Smooth muscle cell (in vitro differentiated cells): ENCODE measurements around the gene GPRASP1. TPM values are rescaled to one million over a fixed set of nuclear protein-coding genes. Genes with fewer than 3 reads are reported as not detected.
A peak's percentile ranks its signal among the peaks of the same experiment; 100 is the strongest.
"Not testable (repeated sequence)": the region's sequence is repeated elsewhere in the genome, so short reads cannot be mapped to it uniquely, and the experiment has no call there.

Experiments used
- DNase-seq: peaks from one replicate; lab custom pipeline; 2025; ENCODE audit not compliant: unreplicated experiment; lab: John Stamatoyannopoulos, UW
- H2AFZ ChIP-seq: fragments of 200-600 bp; sonication (generic); 2 replicates; pipeline ENCODE4 v1.6.0; 2016; ENCODE audit warnings: antibody characterized with exemption, low read depth, mild to moderate bottlenecking
- H3F3A ChIP-seq: fragments of 200-600 bp; sonication (generic); 2 replicates; pipeline ENCODE4 v1.6.0; 2017; ENCODE audit warnings: antibody characterized with exemption, low read depth
- H3K27ac ChIP-seq: fragments of 200-600 bp; sonication (generic); 2 replicates; pipeline ENCODE4 v1.5.1; 2016; ENCODE audit warnings: low read depth, mild to moderate bottlenecking
- H3K27me3 ChIP-seq: fragments of 200-600 bp; sonication (generic); 2 replicates; pipeline ENCODE4 v1.6.1; 2016; ENCODE audit warnings: low read depth, mild to moderate bottlenecking
- H3K36me3 ChIP-seq: fragments of 200-600 bp; sonication (generic); 2 replicates; pipeline ENCODE4 v1.5.1; 2016; ENCODE audit warnings: low read depth
- H3K4me1 ChIP-seq: fragments of 200-600 bp; sonication (generic); 2 replicates; pipeline ENCODE4 v1.5.1; 2016; ENCODE audit warnings: low read depth
- H3K4me2 ChIP-seq: fragments of 200-600 bp; sonication (generic); 2 replicates; pipeline ENCODE4 v1.6.0; 2016; ENCODE audit warnings: mild to moderate bottlenecking
- H3K4me3 ChIP-seq: fragments of 200-600 bp; sonication (generic); 2 replicates; pipeline ENCODE4 v1.5.1; 2016; ENCODE audit warnings: mild to moderate bottlenecking
- H3K79me2 ChIP-seq: fragments of 200-600 bp; sonication (generic); 2 replicates; pipeline ENCODE4 v1.6.0; 2016; ENCODE audit warnings: low read depth, mild to moderate bottlenecking
- H3K9ac ChIP-seq: fragments of 200-600 bp; sonication (generic); 2 replicates; pipeline ENCODE4 v1.6.0; 2016; ENCODE audit warnings: low read depth
- H3K9me3 ChIP-seq: fragments of 200-600 bp; sonication (generic); replicated peaks from 2 replicates; pipeline ENCODE4 v1.5.1; 2016; ENCODE audit warnings: low read depth
- H4K20me1 ChIP-seq: fragments of 200-600 bp; sonication (generic); 2 replicates; pipeline ENCODE4 v1.6.0; 2016; ENCODE audit warnings: low read depth
- CTCF ChIP-seq: fragments of 200-600 bp; sonication (generic); IDR thresholded peaks from 2 replicates; pipeline ENCODE4 v1.5.1; 2017; ENCODE audit warnings: borderline replicate concordance, mild to moderate bottlenecking, antibody characterized with exemption; ENCODE audit not compliant: insufficient read depth, poor library complexity, severe bottlenecking
- WGBS: methylation state at CpG from one replicate; pipeline ENCODE4 v1.1.7; 2016; ENCODE audit warnings: low lambda C conversion rate; 5-methylcytosine and 5-hydroxymethylcytosine counted together
- polyA plus RNA-seq: library from polyadenylated mRNA; unstranded; fragments of >200 nt; fragmentation: Nextera tagmentation; extraction: Ambion mirVana; gene quantifications from 2 replicates; pipeline ENCODE4 v1.2.1, GENCODE V29; 2016
- total RNA-seq: library from RNA; depleted of rRNA; stranded (reverse); fragments of >200 nt; gene quantifications from 2 replicates; pipeline ENCODE4 v1.2.3, GENCODE V29; 2014

Gene GPRASP1
- total and polyA plus RNA-seq, 2 experiments from 2014 or later, result 1.8 to 2.5 TPM

DNA sequence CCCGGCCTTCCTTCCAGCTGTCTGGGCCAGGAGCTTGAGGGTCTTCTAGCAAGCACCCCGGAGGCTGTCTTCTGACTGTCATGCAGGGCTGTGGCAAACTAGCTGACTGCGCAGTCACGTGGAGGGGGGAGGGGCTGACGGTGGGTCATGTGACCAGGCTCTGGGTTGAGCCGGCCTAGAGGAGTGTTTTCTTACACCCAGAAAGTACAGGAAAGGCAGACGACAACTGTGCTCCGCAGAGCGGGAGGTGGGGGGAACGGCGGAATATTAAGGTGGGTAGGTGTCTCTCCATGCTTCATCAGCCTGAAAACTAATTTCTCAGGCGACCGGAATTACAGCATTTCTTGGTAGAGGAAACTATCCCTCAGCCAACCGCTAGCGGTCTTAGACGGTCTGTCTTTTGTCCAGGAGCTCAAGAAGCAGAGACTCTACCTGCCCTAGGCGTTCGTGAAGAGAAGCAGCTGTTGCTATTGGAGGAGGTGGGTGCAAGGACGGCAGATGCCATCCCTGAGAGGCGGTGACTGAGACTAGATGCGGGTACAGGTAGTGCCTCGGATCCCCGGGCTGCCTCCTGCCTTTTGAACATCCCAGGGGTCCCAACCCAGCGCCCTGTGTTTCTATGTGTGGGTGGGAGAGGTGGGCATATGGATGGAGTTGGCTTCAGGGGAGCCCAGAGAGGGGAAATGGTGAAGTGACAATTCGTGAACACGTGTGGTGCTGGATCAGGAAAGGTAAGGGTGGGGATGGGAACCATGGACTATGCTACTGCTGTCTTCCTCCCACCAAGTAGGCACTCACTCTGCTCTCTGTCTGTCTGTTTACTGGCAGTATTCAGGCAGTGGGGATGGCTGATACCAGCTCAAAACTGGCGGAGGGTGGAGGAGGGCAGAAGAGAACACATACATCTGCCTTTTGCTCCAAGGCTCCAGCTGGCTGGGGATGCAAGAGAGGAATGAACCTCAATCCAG lies 8.8 kb downstream of the GPRASP1 start:
- H2AFZ ChIP-seq, result peak overlapping the region; percentile 79
- no peaks in the 10 kb centered on the region for H3K36me3 ChIP-seq
- no peaks in the 10 kb centered on the region for H3K79me2 ChIP-seq
- H3K9me3 ChIP-seq, result no peaks in the 10 kb centered on the region
- H3K27ac ChIP-seq, result peak overlapping the region; percentile 4
- peak; percentile 25 for DNase-seq
- TF ChIP-seq CTCF, result no peak
- H3K4me1 ChIP-seq, result peaks cover 4% of the 10 kb centered on the region
- no peaks in the 10 kb centered on the region for H4K20me1 ChIP-seq
- peak overlapping the region; percentile 89 for H3K4me2 ChIP-seq
- H3F3A ChIP-seq, result no peaks in the 10 kb centered on the region
- peak overlapping the region; percentile 61 for H3K4me3 ChIP-seq
- 45% methylated on average over 27 of the region's 27 CpGs for WGBS
- peak overlapping the region; percentile 68 for H3K9ac ChIP-seq
- no peaks in the 10 kb centered on the region for H3K27me3 ChIP-seq

DNA sequence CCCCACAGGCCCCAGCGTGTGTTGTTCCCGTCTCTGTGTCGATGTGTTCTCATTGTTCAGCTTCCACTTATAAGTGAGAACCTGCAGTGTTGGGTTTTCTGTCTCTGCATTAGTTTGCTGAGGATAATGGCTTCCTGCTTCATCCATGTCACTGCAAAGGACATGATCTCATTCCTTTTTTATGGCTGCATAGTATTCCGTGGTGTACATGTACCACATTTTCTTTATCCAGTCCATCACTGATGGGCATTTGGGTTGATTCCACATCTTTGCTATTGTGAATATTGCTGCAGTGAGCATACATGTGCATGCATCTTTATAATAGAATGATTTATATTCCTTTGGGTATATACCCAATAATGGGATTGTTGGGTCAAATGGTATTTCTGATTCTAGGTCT lies 12.5 kb downstream of the GPRASP1 start:
- H2AFZ ChIP-seq, H3K4me1 ChIP-seq, H3K36me3 ChIP-seq, H3K27me3 ChIP-seq, DNase-seq, H3K27ac ChIP-seq, H3K9me3 ChIP-seq, H3F3A ChIP-seq, H3K4me3 ChIP-seq, H3K9ac ChIP-seq, H3K79me2 ChIP-seq, H4K20me1 ChIP-seq, H3K4me2 ChIP-seq: not testable (repeated sequence)
- 87% methylated on average over 4 of the region's 4 CpGs for WGBS

- H3K4me1 ChIP-seq, H3K27ac ChIP-seq, H3K9me3 ChIP-seq, H3K4me3 ChIP-seq, H3K9ac ChIP-seq, H3K4me2 ChIP-seq, H4K20me1 ChIP-seq, H3K27me3 ChIP-seq, H2AFZ ChIP-seq, H3K79me2 ChIP-seq, H3K36me3 ChIP-seq, H3F3A ChIP-seq, DNase-seq: not testable (repeated sequence)
- 92% methylated on average over 1 of the region's 1 CpG for WGBS
These were observed 15.8 kb downstream of the GPRASP1 start for GRCh38 chrX:102667034-102667433.

- Histone ChIP-seq H3K27me3 (no peaks in the 10 kb centered on the region), H3K9ac (no peak overlapping the region), H2AFZ (no peak overlapping the region), H3K4me1 (no peaks in the 10 kb centered on the region), H3K4me3 (no peak overlapping the region), H3K4me2 (no peak overlapping the region), H3K36me3 (no peaks in the 10 kb centered on the region), H3K79me2 (peaks cover 3% of the 10 kb centered on the region), H4K20me1 (no peaks in the 10 kb centered on the region), H3F3A (no peaks in the 10 kb centered on the region), H3K27ac (no peak overlapping the region), H3K9me3 (no peaks in the 10 kb centered on the region)
- 87% methylated on average over 4 of the region's 4 CpGs for WGBS
- no peak for TF ChIP-seq CTCF
- DNase-seq, result no peak
These were observed 18.2 kb downstream of the GPRASP1 start for GRCh38 chrX:102669526-102669925.
